ENCODE measurements around the gene GPR158.

Gene GPR158

GRCh38 chr10:25501912-25502311 lies 327.1 kb downstream of the GPR158 start:
- Histone ChIP-seq H3K4me1 (no peaks in the 10 kb centered on the region), H3K36me3 (no peaks in the 10 kb centered on the region), H3K27me3 (no peaks in the 10 kb centered on the region), H3K27ac (no peak overlapping the region), H3K9me3 (no peaks in the 10 kb centered on the region), H3K4me3 (no peak overlapping the region)
- TF ChIP-seq CTCF (IDR thresholded peaks at IDR 0.05): no peak
- DNase-seq: no peak
- intact Hi-C loops (cut with DNase I; ENCODE audit: low total_unique reads): no loop called here

GRCh38 chr10:25502453-25502852 lies 327.7 kb downstream of the GPR158 start:
- H3K27ac ChIP-seq: no peak overlapping the region
- no peak for TF ChIP-seq CTCF (IDR thresholded peaks at IDR 0.05)
- intact Hi-C loops (cut with DNase I; ENCODE audit: low total_unique reads): no loop called here
- no peaks in the 10 kb centered on the region for H3K4me1 ChIP-seq
- H3K27me3 ChIP-seq: no peaks in the 10 kb centered on the region
- no peaks in the 10 kb centered on the region for H3K36me3 ChIP-seq
- no peaks in the 10 kb centered on the region for H3K9me3 ChIP-seq
- DNase-seq: no peak
- no peak overlapping the region for H3K4me3 ChIP-seq

GRCh38 chr10:25504306-25504705 lies 329.5 kb downstream of the GPR158 start:
- H3K27me3 ChIP-seq: no peaks in the 10 kb centered on the region
- intact Hi-C loops (cut with DNase I; ENCODE audit: low total_unique reads): no loop called here
- no peaks in the 10 kb centered on the region for H3K9me3 ChIP-seq
- TF ChIP-seq CTCF (IDR thresholded peaks at IDR 0.05): no peak
- H3K4me1 ChIP-seq: no peaks in the 10 kb centered on the region
- DNase-seq: no peak
- no peaks in the 10 kb centered on the region for H3K36me3 ChIP-seq
- no peak overlapping the region for H3K4me3 ChIP-seq
- no peak overlapping the region for H3K27ac ChIP-seq

GRCh38 chr10:25504838-25505237 lies 330.0 kb downstream of the GPR158 start:
- Histone ChIP-seq H3K4me1 (no peaks in the 10 kb centered on the region), H3K36me3 (no peaks in the 10 kb centered on the region), H3K4me3 (no peak overlapping the region), H3K27me3 (no peaks in the 10 kb centered on the region), H3K27ac (no peak overlapping the region), H3K9me3 (no peaks in the 10 kb centered on the region)
- intact Hi-C loops (cut with DNase I; ENCODE audit: low total_unique reads): no loop called here
- DNase-seq: no peak
- TF ChIP-seq CTCF (IDR thresholded peaks at IDR 0.05): no peak

- TF ChIP-seq CTCF (IDR thresholded peaks at IDR 0.05): no peak
- Histone ChIP-seq H3K36me3 (no peaks in the 10 kb centered on the region), H3K4me3 (no peak overlapping the region), H3K4me1 (no peaks in the 10 kb centered on the region), H3K27me3 (no peaks in the 10 kb centered on the region), H3K9me3 (no peaks in the 10 kb centered on the region), H3K27ac (no peak overlapping the region)
- DNase-seq: no peak
- intact Hi-C loops (cut with DNase I; ENCODE audit: low total_unique reads): no loop called here
Observed at GRCh38 chr10:25505466-25505865, 330.7 kb downstream of the GPR158 start.

- no peaks in the 10 kb centered on the region for H3K36me3 ChIP-seq
- no peak overlapping the region for H3K27ac ChIP-seq
- no peaks in the 10 kb centered on the region for H3K27me3 ChIP-seq
- TF ChIP-seq CTCF (IDR thresholded peaks at IDR 0.05): no peak
- H3K4me1 ChIP-seq: no peaks in the 10 kb centered on the region
- H3K4me3 ChIP-seq: no peak overlapping the region
- no peaks in the 10 kb centered on the region for H3K9me3 ChIP-seq
- intact Hi-C loops (cut with DNase I; ENCODE audit: low total_unique reads): no loop called here
- no peak for DNase-seq
Observed at GRCh38 chr10:25506821-25507335, 332.1 kb downstream of the GPR158 start.
